Epithelial cell of esophagus (primary cell): ENCODE data around the gene TUT1.

Experiments used
- DNase-seq: peaks from one replicate; pipeline ENCODE4 v3.0.0; 2010; ENCODE audit warnings: low read depth
- H3K4me3 ChIP-seq: 2 replicates; pipeline ENCODE4 v1.5.1; 2011; ENCODE audit warnings: mild to moderate bottlenecking, low read length, control low read depth
- CTCF ChIP-seq: IDR thresholded peaks from 2 replicates; pipeline ENCODE4 v1.5.1; 2011; ENCODE audit warnings: low read depth, mild to moderate bottlenecking, low read length, control low read depth, inconsistent platforms; ENCODE audit not compliant: insufficient read depth; ENCODE audit errors: missing control alignments

Gene TUT1

GRCh38 chr11:62580959-62581715 is 10.2 kb downstream of the TUT1 start:
- no peak for TF ChIP-seq CTCF
- DNase-seq, result no peak
- no peak overlapping the region for H3K4me3 ChIP-seq

GRCh38 chr11:62579252-62579651 is 12.1 kb downstream of the TUT1 start:
- DNase-seq, result no peak
- no peak overlapping the region for H3K4me3 ChIP-seq
- no peak for TF ChIP-seq CTCF

- no peak overlapping the region for H3K4me3 ChIP-seq
- TF ChIP-seq CTCF, result no peak
Measured at GRCh38 chr11:62578541-62578940, 12.8 kb downstream of the TUT1 start.

GRCh38 chr11:62577046-62577714 is 14.1 kb downstream of the TUT1 start:
- no peak for TF ChIP-seq CTCF
- DNase-seq, result no peak
- no peak overlapping the region for H3K4me3 ChIP-seq

More at GRCh38 chr11:62578541-62578940, 12.8 kb downstream of the TUT1 start:
- DNase-seq, result no peak

GRCh38 chr11:62575837-62576236 is 15.5 kb downstream of the TUT1 start:
- no peak for DNase-seq
- H3K4me3 ChIP-seq, result no peak overlapping the region
- no peak for TF ChIP-seq CTCF

- TF ChIP-seq CTCF, result no peak
- H3K4me3 ChIP-seq, result no peak overlapping the region
- DNase-seq, result no peak
Measured at GRCh38 chr11:62575156-62575555, 16.2 kb downstream of the TUT1 start.
